ENCODE results near the gene MKKS. TPM values are rescaled to one million over a fixed set of nuclear protein-coding genes. Genes with fewer than 3 reads are reported as not detected.

The MKKS gene
- total and polyA plus RNA-seq, 2 experiments from 2014 or later = 15.0 to 17.4 TPM

- Histone ChIP-seq H3K4me1 (ENCODE audit: insufficient read depth) (peaks cover 6% of the 10 kb centered on the region), H4K20me1 (ENCODE audit: insufficient read depth, poor library complexity, severe bottlenecking) (no peaks in the 10 kb centered on the region), H3K9me3 (ENCODE audit: low read depth) (no peaks in the 10 kb centered on the region), H3K4me3 (peak within 1 kb of the TSS; percentile 50), H3K4me2 (peak within 1 kb of the TSS; percentile 87), H2AFZ (peak within 1 kb of the TSS; percentile 68), H3K79me2 (peaks cover 69% of the 10 kb centered on the region), H3K27ac (peak within 1 kb of the TSS; percentile 90), H3K27me3 (no peaks in the 10 kb centered on the region), H3K36me3 (replicated peaks; ENCODE audit: insufficient read depth, low read depth) (no peaks in the 10 kb centered on the region), H3K9me2 (replicated peaks; ENCODE audit: insufficient read depth) (no peaks in the 10 kb centered on the region)
- 2% methylated on average over 32 of the region's 32 CpGs for WGBS (ENCODE audit: low lambda C conversion rate, missing lambda C conversion rate)
- TF ChIP-seq EZH2phosphoT487 (IDR thresholded peaks at IDR 0.05; ENCODE audit: low read depth, severe bottlenecking, unreplicated experiment) (no peak), EZH2 (IDR thresholded peaks at IDR 0.05; ENCODE audit: borderline replicate concordance) (no peak), CTCF (IDR thresholded peaks at IDR 0.05; ENCODE audit: poor library complexity) (no peak)
- peak; percentile 95 for DNase-seq (ENCODE audit: low spot score)
Observed at GRCh38 chr20:10434832-10435812, 1.1 kb upstream of the MKKS start, which contains the start of gene SLX4IP. SLX4IP (plus strand) TSS chr20:10435305; CDS start chr20:10458205, 22,900 bp downstream.

GRCh38 chr20:10434467-10434831, 427 bp upstream of the MKKS start:
- H3K4me2 ChIP-seq = peak overlapping the region; percentile 87
- peak overlapping the region; percentile 67 for H2AFZ ChIP-seq
- no peaks in the 10 kb centered on the region for H4K20me1 ChIP-seq (ENCODE audit: insufficient read depth, poor library complexity, severe bottlenecking)
- H3K9me3 ChIP-seq (ENCODE audit: low read depth) = no peaks in the 10 kb centered on the region
- no peak for TF ChIP-seq EZH2phosphoT487 (IDR thresholded peaks at IDR 0.05; ENCODE audit: low read depth, severe bottlenecking, unreplicated experiment)
- no peak for TF ChIP-seq EZH2 (IDR thresholded peaks at IDR 0.05; ENCODE audit: borderline replicate concordance)
- no peak for TF ChIP-seq CTCF (IDR thresholded peaks at IDR 0.05; ENCODE audit: poor library complexity)
- H3K4me3 ChIP-seq = peak overlapping the region; percentile 50
- peaks cover 69% of the 10 kb centered on the region for H3K79me2 ChIP-seq
- peak; percentile 97 for DNase-seq (ENCODE audit: low spot score)
- peak overlapping the region; percentile 90 for H3K27ac ChIP-seq
- no peaks in the 10 kb centered on the region for H3K9me2 ChIP-seq (replicated peaks; ENCODE audit: insufficient read depth)
- H3K4me1 ChIP-seq (ENCODE audit: insufficient read depth) = peaks cover 6% of the 10 kb centered on the region
- no peaks in the 10 kb centered on the region for H3K27me3 ChIP-seq
- no peaks in the 10 kb centered on the region for H3K36me3 ChIP-seq (replicated peaks; ENCODE audit: insufficient read depth, low read depth)
- WGBS (ENCODE audit: low lambda C conversion rate, missing lambda C conversion rate) = 1% methylated on average over 17 of the region's 17 CpGs

GRCh38 chr20:10433014-10433622, 904 bp downstream of the MKKS start:
- no peak for TF ChIP-seq EZH2phosphoT487 (IDR thresholded peaks at IDR 0.05; ENCODE audit: low read depth, severe bottlenecking, unreplicated experiment)
- no peak for TF ChIP-seq CTCF (IDR thresholded peaks at IDR 0.05; ENCODE audit: poor library complexity)
- TF ChIP-seq EZH2 (IDR thresholded peaks at IDR 0.05; ENCODE audit: borderline replicate concordance) = no peak
- H3K4me3 ChIP-seq = peak overlapping the region; percentile 31
- H3K27me3 ChIP-seq = no peaks in the 10 kb centered on the region
- peak overlapping the region; percentile 67 for H2AFZ ChIP-seq
- 54% methylated on average over 30 of the region's 30 CpGs for WGBS (ENCODE audit: low lambda C conversion rate, missing lambda C conversion rate)
- peak overlapping the region; percentile 87 for H3K4me2 ChIP-seq
- no peaks in the 10 kb centered on the region for H3K9me3 ChIP-seq (ENCODE audit: low read depth)
- no peaks in the 10 kb centered on the region for H4K20me1 ChIP-seq (ENCODE audit: insufficient read depth, poor library complexity, severe bottlenecking)
- H3K27ac ChIP-seq = peak overlapping the region; percentile 90
- H3K79me2 ChIP-seq = peaks cover 74% of the 10 kb centered on the region
- H3K4me1 ChIP-seq (ENCODE audit: insufficient read depth) = peaks cover 6% of the 10 kb centered on the region
- H3K36me3 ChIP-seq (replicated peaks; ENCODE audit: insufficient read depth, low read depth) = no peaks in the 10 kb centered on the region
- H3K9me2 ChIP-seq (replicated peaks; ENCODE audit: insufficient read depth) = no peaks in the 10 kb centered on the region
- DNase-seq (ENCODE audit: low spot score) = no peak

Measured in hepatocyte (in vitro differentiated cells).